NCI-H345 (cell line): ENCODE measurements around the gene CCDC3.
A peak's percentile ranks its signal among the peaks of the same experiment; 100 is the strongest.
"Not testable (repeated sequence)": the region's sequence is repeated elsewhere in the genome, so short reads cannot be mapped to it uniquely, and the experiment has no call there.

Source experiments
- DNase-seq: peaks from one replicate; lab custom pipeline; 2025; lab: John Stamatoyannopoulos, UW

Gene CCDC3

GRCh38 chr10:12887780-12888179 is 113.7 kb downstream of the CCDC3 start:
- no peak for DNase-seq

- no peak for DNase-seq
Measured at GRCh38 chr10:12884851-12885250, 116.7 kb downstream of the CCDC3 start.

- DNase-seq = no peak
Measured at GRCh38 chr10:12880423-12880822, 121.1 kb downstream of the CCDC3 start.

GRCh38 chr10:12877150-12877549 is 124.4 kb downstream of the CCDC3 start:
- DNase-seq = no peak

GRCh38 chr10:12876266-12876665 is 125.2 kb downstream of the CCDC3 start:
- no peak for DNase-seq

GRCh38 chr10:12875100-12875499 is 126.4 kb downstream of the CCDC3 start:
- DNase-seq = peak; percentile 3

GRCh38 chr10:12874501-12874900 is 127.0 kb downstream of the CCDC3 start:
- DNase-seq = no peak

GRCh38 chr10:12873172-12873571 is 128.3 kb downstream of the CCDC3 start:
- no peak for DNase-seq

GRCh38 chr10:12872577-12872976 is 128.9 kb downstream of the CCDC3 start:
- no peak for DNase-seq

GRCh38 chr10:12869427-12869826 is 132.1 kb downstream of the CCDC3 start:
- DNase-seq = no peak

- no peak for DNase-seq
Measured at GRCh38 chr10:12868229-12868628, 133.3 kb downstream of the CCDC3 start.

- not testable (repeated sequence) for DNase-seq
Measured at GRCh38 chr10:12865515-12865914, 136.0 kb downstream of the CCDC3 start.

GRCh38 chr10:12862459-12862858 is 139.1 kb downstream of the CCDC3 start:
- DNase-seq = no peak

- no peak for DNase-seq
Measured at GRCh38 chr10:12854988-12855387, 146.5 kb downstream of the CCDC3 start.

GRCh38 chr10:12852687-12853086 is 148.8 kb downstream of the CCDC3 start:
- DNase-seq = no peak

- DNase-seq = peak; percentile 76
Measured at GRCh38 chr10:12849319-12850181, 152.0 kb downstream of the CCDC3 start.

GRCh38 chr10:12848439-12849173 is 152.9 kb downstream of the CCDC3 start:
- no peak for DNase-seq

- no peak for DNase-seq
Measured at GRCh38 chr10:12847361-12847975, 154.0 kb downstream of the CCDC3 start.

- DNase-seq = no peak
Measured at GRCh38 chr10:12846718-12847117, 154.8 kb downstream of the CCDC3 start.
